GM10266 (cell line): ENCODE results near the gene CACTIN.

Source experiments
- DNase-seq: peaks from one replicate; pipeline ENCODE4 v3.0.0; 2012; ENCODE audit errors: extremely low spot score
- TF ChIP-seq, protein P1 (sequence below): IDR thresholded peaks from 2 replicates; pipeline ENCODE4 v1.5.1; 2012; ENCODE audit warnings: mild to moderate bottlenecking, low read depth; ENCODE audit not compliant: control insufficient read depth, insufficient read depth; ENCODE audit errors: missing control alignments

The CACTIN gene

GRCh38 chr19:3658870-3659745 lies 32.5 kb upstream of the CACTIN start:
- TF ChIP-seq, protein P1, sequence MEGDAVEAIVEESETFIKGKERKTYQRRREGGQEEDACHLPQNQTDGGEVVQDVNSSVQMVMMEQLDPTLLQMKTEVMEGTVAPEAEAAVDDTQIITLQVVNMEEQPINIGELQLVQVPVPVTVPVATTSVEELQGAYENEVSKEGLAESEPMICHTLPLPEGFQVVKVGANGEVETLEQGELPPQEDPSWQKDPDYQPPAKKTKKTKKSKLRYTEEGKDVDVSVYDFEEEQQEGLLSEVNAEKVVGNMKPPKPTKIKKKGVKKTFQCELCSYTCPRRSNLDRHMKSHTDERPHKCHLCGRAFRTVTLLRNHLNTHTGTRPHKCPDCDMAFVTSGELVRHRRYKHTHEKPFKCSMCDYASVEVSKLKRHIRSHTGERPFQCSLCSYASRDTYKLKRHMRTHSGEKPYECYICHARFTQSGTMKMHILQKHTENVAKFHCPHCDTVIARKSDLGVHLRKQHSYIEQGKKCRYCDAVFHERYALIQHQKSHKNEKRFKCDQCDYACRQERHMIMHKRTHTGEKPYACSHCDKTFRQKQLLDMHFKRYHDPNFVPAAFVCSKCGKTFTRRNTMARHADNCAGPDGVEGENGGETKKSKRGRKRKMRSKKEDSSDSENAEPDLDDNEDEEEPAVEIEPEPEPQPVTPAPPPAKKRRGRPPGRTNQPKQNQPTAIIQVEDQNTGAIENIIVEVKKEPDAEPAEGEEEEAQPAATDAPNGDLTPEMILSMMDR: no peak
- DNase-seq: no peak

GRCh38 chr19:3658004-3658869 lies 31.6 kb upstream of the CACTIN start:
- TF ChIP-seq, protein P1: no peak
- no peak for DNase-seq

DNA sequence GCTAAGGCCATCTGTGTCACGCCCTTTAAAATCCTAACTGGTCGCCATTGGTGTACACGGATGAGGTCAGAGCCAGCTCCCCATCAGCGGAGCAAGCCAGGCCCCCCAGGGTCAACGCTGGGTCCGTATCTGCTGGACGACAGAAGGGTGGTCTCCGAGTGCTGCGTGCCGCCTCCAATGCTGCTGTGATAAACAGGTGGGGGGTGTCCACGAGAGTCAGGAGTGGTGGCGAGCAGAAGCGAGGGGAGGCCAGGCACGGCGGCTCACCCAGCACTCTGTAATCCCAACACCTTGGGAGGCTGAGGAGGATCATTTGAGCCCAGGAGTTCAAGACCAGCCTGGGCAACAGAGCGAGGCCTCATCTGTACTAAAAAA lies 30.8 kb upstream of the CACTIN start:
- no peak for DNase-seq
- TF ChIP-seq, protein P1: no peak

- no peak for DNase-seq
- TF ChIP-seq, protein P1: no peak
Observed at GRCh38 chr19:3656747-3657394, 30.3 kb upstream of the CACTIN start.

GRCh38 chr19:3656073-3656746 lies 29.6 kb upstream of the CACTIN start:
- DNase-seq: no peak

DNA sequence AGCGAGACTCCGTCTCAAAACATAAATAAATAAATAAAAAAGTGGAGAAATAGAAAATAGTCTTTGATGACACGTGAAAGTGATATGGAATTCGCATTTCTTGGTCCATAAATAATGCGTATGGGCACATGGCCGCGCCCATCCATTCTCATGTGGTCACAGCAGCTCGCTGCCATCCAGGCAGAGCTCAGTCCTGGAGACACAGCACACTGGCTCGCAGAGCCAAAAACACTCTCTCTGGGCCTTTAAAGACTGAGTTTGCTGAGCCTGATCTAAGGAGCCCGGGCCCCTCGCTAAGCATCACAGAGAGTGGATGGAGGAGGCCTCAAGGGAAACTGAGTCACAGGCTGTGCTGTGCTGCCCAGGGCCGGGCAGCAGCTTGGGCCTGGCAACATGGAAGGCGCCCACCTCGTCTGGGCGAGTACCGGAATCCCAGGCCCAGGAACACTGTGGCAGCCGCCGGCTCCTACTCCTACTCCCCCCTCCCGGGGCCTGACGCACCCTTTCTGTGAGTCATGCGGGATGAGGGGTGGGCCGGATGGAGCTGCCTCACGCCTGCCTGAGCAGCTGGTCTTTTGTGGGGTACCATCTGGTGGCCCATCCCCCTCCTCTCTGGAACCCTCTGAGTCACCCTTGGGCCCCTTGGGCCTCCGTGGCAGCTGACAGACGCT lies 28.9 kb upstream of the CACTIN start:
- TF ChIP-seq, protein P1: no peak
- DNase-seq: no peak

More at GRCh38 chr19:3656073-3656746, 29.6 kb upstream of the CACTIN start:
- TF ChIP-seq, protein P1: no peak
